22Rv1 (cell line): ENCODE measurements around the gene ABL1.

Experiments used
- H3K27ac ChIP-seq: fragments of 450-650 bp; 2 replicates; pipeline ENCODE4 v1.5.1; 2017
- ZFX ChIP-seq: fragments of 450-650 bp; IDR thresholded peaks from 2 replicates; pipeline ENCODE4 v1.6.1; 2017; ENCODE audit warnings: antibody characterized with exemption, borderline replicate concordance
- TF ChIP-seq, protein P1 (sequence below): fragments of 450-650 bp; IDR thresholded peaks from 2 replicates; pipeline ENCODE4 v1.5.1; 2017; ENCODE audit warnings: mild to moderate bottlenecking

The ABL1 gene

DNA sequence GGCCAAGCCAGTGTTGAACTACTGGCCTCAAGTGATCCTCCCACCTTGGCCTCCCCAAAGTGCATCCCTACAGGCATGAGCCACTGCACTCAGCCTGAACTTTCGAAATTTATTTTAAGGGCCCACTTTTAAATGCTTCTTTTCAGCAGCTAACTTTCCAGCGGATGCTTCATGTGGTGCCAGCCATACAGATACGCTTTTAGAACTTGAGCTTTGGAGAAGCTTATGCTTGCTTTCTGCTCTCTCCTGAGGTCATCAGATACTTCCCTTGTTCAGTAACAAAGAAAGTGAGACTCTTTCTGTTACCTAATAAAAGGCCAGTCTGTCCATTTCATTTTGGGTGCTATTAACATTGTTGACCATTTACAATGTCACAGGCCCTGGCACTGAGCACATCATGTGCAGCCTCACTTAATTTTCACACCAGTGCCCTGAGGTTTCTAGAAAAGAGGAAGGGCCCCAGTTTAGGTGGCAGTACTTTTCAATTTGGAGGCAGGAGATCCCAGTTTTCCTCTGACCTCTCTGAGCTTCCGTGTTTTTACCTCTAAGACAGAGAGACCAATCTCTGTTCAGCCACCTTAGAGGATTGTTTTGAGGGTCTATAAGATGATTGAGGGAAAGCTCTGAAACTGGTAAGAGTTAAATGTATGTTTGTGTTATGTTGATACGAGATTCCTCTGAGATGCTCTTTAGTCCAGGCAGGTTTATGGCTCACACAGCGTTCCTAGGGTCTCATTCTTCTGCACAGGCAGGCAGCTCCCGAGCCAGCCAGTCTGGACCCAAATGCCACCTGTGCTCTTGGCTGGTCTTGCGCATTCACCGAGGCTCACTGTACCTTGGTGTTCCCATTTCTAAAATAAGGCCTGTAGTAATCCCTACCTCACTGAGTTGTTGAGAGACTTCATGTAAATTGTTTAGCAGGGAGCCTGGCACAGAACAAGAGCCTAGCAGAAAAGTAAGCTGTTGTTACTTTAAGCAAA lies 4.4 kb downstream of the ABL1 start:
- H3K27ac ChIP-seq, result no peak overlapping the region
- TF ChIP-seq, protein P1, sequence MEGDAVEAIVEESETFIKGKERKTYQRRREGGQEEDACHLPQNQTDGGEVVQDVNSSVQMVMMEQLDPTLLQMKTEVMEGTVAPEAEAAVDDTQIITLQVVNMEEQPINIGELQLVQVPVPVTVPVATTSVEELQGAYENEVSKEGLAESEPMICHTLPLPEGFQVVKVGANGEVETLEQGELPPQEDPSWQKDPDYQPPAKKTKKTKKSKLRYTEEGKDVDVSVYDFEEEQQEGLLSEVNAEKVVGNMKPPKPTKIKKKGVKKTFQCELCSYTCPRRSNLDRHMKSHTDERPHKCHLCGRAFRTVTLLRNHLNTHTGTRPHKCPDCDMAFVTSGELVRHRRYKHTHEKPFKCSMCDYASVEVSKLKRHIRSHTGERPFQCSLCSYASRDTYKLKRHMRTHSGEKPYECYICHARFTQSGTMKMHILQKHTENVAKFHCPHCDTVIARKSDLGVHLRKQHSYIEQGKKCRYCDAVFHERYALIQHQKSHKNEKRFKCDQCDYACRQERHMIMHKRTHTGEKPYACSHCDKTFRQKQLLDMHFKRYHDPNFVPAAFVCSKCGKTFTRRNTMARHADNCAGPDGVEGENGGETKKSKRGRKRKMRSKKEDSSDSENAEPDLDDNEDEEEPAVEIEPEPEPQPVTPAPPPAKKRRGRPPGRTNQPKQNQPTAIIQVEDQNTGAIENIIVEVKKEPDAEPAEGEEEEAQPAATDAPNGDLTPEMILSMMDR, result no peak
- TF ChIP-seq ZFX, result no peak

DNA sequence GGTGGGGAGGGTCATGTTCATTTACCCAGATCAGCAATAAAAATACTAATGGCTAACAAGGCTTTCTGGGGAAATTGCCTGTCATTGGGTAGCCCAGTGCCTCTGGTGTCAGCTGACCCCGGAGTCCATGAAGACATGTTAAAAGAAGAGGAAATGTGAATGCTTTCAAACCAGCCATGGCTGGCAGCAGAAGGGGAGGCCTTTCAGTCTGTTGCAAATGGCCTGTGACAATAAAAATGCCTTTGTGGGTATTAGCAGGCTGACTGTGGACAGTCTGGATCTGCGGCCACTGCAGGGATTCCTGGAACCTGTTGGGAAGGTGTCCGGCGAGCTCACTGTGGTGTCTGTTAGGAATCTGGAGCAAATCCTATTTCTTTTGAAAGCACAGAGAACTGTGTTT lies 7.5 kb downstream of the ABL1 start:
- H3K27ac ChIP-seq, result no peak overlapping the region

DNA sequence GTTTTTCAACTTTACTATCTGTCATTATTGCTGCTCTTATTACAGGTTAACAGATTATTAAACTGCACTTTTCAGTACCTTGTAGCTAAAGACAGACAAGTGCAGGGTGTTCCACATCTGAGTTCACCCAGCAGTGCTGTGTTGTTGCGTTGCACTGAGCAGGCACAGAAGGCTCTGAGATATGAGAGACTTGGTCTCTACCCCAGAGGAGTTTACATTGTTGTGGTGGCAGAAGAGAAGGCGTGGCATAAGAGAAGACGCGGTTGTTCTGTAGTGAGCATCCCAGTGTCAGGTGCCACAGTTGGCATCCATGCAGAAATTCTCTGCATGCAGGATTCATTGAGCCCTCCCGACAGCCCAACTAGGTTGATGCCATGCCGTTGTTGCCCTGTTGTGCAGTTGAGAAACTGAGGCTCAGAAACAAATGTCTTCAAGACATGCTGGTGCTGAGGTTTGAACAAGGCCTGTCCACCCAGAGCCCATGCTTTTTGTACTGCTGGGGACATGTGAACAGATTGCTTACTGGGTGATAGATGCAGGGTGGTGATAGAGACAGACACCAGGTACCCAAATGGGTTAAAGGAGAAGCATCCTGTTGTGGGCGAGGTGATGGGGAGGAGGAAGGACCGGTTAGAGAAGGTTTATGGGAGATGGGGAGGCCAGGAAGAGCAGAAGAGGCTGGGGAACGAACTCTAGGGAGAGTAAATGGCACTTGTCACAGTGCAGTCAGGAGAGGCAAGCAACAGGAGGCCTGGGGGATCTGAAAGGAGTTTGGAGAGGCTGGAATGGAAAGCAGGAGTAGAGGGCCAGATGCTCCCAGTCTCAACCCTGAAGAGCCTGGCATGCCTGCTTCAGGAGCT lies 8.2 kb downstream of the ABL1 start:
- no peak overlapping the region for H3K27ac ChIP-seq
- TF ChIP-seq, protein P1, result no peak
- TF ChIP-seq ZFX, result no peak

More for the DNA sequence above, 7.5 kb downstream of the ABL1 start:
- TF ChIP-seq, protein P1, result no peak
- TF ChIP-seq ZFX, result no peak

DNA sequence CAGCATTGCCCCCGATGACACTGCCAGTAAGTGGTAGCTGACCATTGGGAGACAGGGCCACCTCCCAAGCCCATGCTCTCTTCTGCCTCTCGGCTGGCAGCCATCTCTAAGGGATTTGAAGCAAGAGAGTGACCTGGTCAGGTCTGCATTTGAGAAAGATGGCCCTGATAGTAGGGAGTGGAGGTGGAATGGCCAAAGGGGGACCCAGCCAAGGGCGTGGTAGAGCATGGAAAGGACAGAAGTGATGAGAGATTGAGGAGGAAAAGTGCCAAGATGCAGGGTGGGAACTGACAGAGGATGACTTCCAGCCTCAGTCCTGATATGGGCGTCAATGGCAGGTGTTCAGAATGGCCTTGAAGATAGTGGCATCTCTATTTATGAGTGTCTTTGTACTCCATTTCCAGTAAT lies 9.0 kb downstream of the ABL1 start:
- no peak overlapping the region for H3K27ac ChIP-seq
- TF ChIP-seq, protein P1, result no peak
- no peak for TF ChIP-seq ZFX

DNA sequence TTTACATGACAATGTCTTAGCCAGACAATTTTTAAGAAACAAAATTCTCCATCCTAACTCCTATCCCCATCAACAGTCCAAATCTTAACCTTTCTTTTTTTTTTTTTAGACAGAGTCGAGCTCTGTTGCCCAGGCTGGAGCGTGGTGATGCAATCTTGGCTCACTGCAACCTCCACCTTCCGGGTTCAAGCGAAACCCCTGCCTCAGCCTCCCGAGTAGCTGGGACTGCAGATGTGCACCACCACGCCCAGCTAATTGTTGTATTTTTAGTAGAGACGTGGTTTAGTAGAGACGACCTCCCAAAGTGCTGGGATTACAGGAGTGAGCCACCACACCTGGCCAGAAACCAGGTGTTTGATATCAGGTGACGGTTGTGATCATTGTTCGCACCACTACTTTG lies 10.2 kb downstream of the ABL1 start:
- H3K27ac ChIP-seq, result no peak overlapping the region
- no peak for TF ChIP-seq ZFX
- TF ChIP-seq, protein P1, result no peak

DNA sequence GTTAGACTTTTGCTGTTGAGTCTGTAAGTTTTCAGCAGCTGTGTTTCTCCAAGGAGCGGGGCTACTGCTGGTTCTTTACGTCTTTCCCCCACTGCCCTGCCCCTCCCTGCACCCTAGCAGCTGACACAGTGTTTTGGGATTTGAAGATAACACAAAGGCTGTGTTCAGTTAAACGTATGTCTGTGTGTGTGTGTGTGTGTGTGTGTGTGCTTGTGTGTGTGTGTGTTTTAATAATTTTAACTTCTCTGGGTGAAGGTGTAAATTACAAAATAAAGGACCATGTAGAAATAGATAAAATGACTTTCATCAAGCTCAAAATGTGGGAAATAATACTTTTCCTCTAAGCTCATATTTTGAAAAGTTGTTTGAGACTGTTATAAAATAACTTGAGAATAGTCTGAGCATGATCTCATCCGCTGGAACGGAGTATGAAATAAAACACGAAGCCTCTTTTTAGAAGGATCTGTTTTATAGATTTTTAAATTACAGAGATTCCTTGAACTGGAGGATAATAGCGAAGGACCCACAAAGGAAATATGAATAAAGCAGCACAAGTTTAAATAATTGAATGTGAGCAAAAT lies 10.9 kb downstream of the ABL1 start:
- no peak overlapping the region for H3K27ac ChIP-seq
- no peak for TF ChIP-seq ZFX
- TF ChIP-seq, protein P1, result no peak
